Naive thymus-derived CD8-positive, alpha-beta T cell (primary cell): ENCODE results near the gene SLC25A10. TPM values are rescaled to one million over a fixed set of nuclear protein-coding genes. Genes with fewer than 3 reads are reported as not detected.
A peak's percentile ranks its signal among the peaks of the same experiment; 100 is the strongest.

Experiments
- ATAC-seq, 2 donors: fragments of 150-1000 bp; cut with Tn5 transposase in 1 of 2; sonication (Bioruptor Pico), chemical (Tn5 transposase) in 1 of 2; 1 replicate in 1 of 2; 2 replicates in 1 of 2; pipeline ENCODE4 v1.10.0; 2021; ENCODE audit warnings: mild to moderate bottlenecking in 2 of 2, moderate library complexity in 2 of 2
- POLR2A ChIA-PET: fragments of 350-600 bp; sonication (Branson Sonifier 250); formaldehyde crosslinking; loops from one replicate; lab custom pipeline; 2021; ENCODE audit warnings: antibody characterized with exemption; lab: Charles Lee
- DNase-seq, 10 donors: peaks; one replicate each; pipeline versions ENCODE4 v3.0.0 to v3.0.0-alpha.2; 2020 to 2022
- H3K27ac Mint-ChIP-seq, 10 donors: one replicate each; pipeline ENCODE4 v1.8.0; 2020 to 2022; ENCODE audit warnings: mild to moderate bottlenecking in 10 of 10, mixed read lengths in 10 of 10, moderate library complexity in 4 of 10, inconsistent platforms in 1 of 10
- H3K27me3 Mint-ChIP-seq, 5 donors: one replicate each; pipeline ENCODE4 v1.8.0; 2021 to 2022; ENCODE audit warnings: mixed read lengths in 5 of 5
- H3K36me3 Mint-ChIP-seq, 3 donors: one replicate each; pipeline ENCODE4 v1.8.0; 2020 to 2022; ENCODE audit warnings: mixed read lengths in 3 of 3, mild to moderate bottlenecking in 2 of 3, inconsistent platforms in 1 of 3
- H3K4me1 Mint-ChIP-seq, 4 donors: one replicate each; pipeline ENCODE4 v1.8.0; 2021 to 2022; ENCODE audit warnings: mixed read lengths in 4 of 4
- H3K4me3 Mint-ChIP-seq, 10 donors: one replicate each; pipeline ENCODE4 v1.8.0; 2020 to 2022; ENCODE audit warnings: mild to moderate bottlenecking in 10 of 10, mixed read lengths in 10 of 10, moderate library complexity in 6 of 10, inconsistent platforms in 1 of 10
- H3K9me3 Mint-ChIP-seq, 9 donors: one replicate each; pipeline ENCODE4 v1.8.0; 2020 to 2022; ENCODE audit warnings: mixed read lengths in 9 of 9, mild to moderate bottlenecking in 3 of 9, inconsistent platforms in 1 of 9, moderate library complexity in 1 of 9
- polyA plus RNA-seq, 3 donors: library from polyadenylated mRNA; unstranded; fragments of 300-500 nt; fragmentation: Illumina TruSeq; gene quantifications; one replicate each; pipeline ENCODE4 v1.2.3, GENCODE V29; 2021
- total RNA-seq, 8 experiments: library from RNA in 2 of 8; stranded (reverse) in 2 of 8; gene quantifications; one replicate each; pipeline ENCODE4 v1.2.3 and lab custom pipeline; 2021 to 2026

The SLC25A10 gene
- total and polyA plus RNA-seq, 5 experiments from 2014 or later, result 2.3 to 6.1 (median 4.4) TPM

DNA sequence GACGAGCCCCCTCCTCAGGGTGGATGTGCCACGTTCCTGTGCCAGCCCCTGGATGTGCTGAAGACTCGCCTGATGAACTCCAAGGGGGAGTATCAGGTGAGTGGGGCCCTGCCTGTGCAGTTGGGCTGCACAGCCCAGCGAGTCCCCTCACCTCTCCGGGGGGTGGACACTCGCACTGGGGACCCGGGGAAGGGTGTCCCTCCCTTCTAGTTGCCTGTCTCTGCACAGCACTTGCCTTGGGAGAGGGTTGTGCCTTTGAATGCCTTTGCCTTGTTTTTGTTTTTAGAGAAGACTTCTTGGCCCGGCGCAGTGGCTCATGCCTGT, 5.6 kb downstream of the SLC25A10 start:
- Mint-ChIP-seq H3K36me3 (no peaks in the 10 kb centered on the region), H3K27ac (peak overlapping the region in 1 of 10 donors; percentile 33), H3K4me3 (no peak overlapping the region), H3K9me3 (no peaks in the 10 kb centered on the region), H3K4me1 (peaks cover 2 to 6% (median 4%) of the 10 kb centered on the region in 4 donors), H3K27me3 (no peaks in the 10 kb centered on the region)
- no peak for DNase-seq
- POLR2A ChIA-PET, result no interaction called here
- ATAC-seq, result no peak

DNA sequence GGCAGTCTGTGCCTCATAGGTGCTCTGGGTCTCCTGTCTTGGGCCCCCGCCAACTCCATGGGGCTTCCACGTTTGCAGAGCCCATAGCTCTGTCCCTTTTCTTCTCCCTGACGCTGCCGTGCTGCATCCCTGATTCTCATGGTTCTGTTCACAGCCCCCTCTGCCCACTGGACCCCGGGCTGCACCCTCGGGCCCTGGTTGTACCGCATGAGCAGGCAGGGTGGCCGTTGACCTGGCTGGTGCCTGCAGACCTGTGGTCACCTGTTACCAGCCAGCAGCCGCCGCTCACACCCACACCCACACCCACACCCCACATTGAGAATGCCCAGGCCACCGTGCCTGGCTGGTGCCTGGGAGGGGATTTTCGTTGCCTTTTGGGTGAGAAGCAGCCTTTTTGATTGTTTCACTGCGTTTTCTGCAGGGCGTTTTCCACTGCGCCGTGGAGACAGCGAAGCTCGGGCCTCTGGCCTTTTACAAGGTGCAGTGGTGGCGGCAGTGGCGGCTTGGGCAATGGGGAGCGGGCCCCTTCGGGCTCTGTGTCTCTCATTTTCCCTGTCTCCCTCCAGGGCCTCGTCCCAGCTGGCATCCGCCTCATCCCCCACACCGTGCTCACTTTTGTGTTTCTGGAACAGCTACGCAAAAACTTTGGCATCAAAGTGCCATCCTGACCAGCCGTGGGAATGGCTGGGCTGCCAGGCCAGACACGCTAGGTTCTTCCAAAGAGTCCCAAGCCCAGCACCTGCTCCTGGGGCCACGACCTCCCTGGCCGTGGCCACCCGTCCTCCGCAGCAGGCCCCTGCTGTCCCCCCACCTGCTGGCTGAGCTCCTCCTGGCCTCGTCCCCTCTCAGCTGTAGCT, 7.6 kb downstream of the SLC25A10 start:
- no peak for ATAC-seq
- no peak overlapping the region for H3K27ac Mint-ChIP-seq
- no peaks in the 10 kb centered on the region for H3K9me3 Mint-ChIP-seq
- POLR2A ChIA-PET, result no interaction called here
- H3K4me1 Mint-ChIP-seq, result no peaks in the 10 kb centered on the region
- no peak for DNase-seq
- H3K36me3 Mint-ChIP-seq, result no peaks in the 10 kb centered on the region
- H3K4me3 Mint-ChIP-seq, result no peak overlapping the region
- H3K27me3 Mint-ChIP-seq, result peaks cover 0 to 9% (median 4%) of the 10 kb centered on the region in 5 donors

GRCh38 chr17:81720267-81721071, 8.4 kb downstream of the SLC25A10 start:
- Mint-ChIP-seq H3K9me3 (no peaks in the 10 kb centered on the region), H3K4me3 (no peak overlapping the region), H3K36me3 (no peaks in the 10 kb centered on the region), H3K27ac (no peak overlapping the region), H3K4me1 (no peaks in the 10 kb centered on the region), H3K27me3 (peaks cover 0 to 9% (median 4%) of the 10 kb centered on the region in 5 donors)
- POLR2A ChIA-PET, result interaction anchor here (0.6 kb wide), 1 partner anchor 112 kb away, joined by 3 read pairs; the partner anchor contains the start of gene MCRIP1
- DNase-seq, result no peak
- no peak for ATAC-seq

GRCh38 chr17:81722184-81723120, 10.4 kb downstream of the SLC25A10 start:
- Mint-ChIP-seq H3K4me3 (no peak overlapping the region), H3K4me1 (no peaks in the 10 kb centered on the region), H3K36me3 (no peaks in the 10 kb centered on the region), H3K27me3 (peaks cover 5 to 15% (median 10%) of the 10 kb centered on the region in 5 donors), H3K9me3 (no peaks in the 10 kb centered on the region), H3K27ac (no peak overlapping the region)
- ATAC-seq, result no peak
- POLR2A ChIA-PET, result no interaction called here
- DNase-seq, result no peak

DNA sequence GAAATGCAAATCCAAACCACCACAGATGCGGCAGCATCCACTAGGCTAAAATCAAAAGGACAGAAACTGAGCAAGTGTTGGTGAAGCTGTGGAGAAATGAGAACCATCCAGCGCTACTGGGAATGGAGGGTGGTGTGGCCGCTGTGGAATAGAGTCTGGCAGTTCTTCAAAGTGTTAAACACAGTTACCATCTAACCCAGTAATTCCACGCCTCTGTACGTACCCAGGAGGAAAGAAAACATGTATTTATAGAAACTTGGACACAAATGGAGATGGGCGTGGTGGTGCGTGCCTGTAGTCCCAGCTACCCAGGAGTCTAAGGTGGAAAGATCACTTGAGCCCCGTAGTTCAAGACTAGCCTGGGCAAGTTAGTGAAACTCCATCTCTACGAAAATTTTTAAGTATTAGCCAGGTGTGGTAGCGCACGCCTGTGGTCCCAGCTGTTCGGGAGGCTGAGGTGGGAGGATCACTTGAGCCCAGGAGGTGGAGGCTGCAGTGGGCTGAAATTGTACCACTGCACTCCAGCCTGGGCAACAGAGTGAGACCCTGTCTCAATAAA, 11.6 kb downstream of the SLC25A10 start:
- no peak overlapping the region for H3K4me3 Mint-ChIP-seq
- H3K4me1 Mint-ChIP-seq, result no peaks in the 10 kb centered on the region
- POLR2A ChIA-PET, result interaction anchor here (0.7 kb wide), 1 partner anchor 686 kb away, joined by 5 read pairs; no protein-coding TSS in a partner anchor
- peaks cover 5 to 16% (median 13%) of the 10 kb centered on the region in 5 donors for H3K27me3 Mint-ChIP-seq
- no peaks in the 10 kb centered on the region for H3K9me3 Mint-ChIP-seq
- no peak for DNase-seq
- no peaks in the 10 kb centered on the region for H3K36me3 Mint-ChIP-seq
- ATAC-seq, result no peak
- peak overlapping the region in 2 of 10 donors; percentile 7 to 63 for H3K27ac Mint-ChIP-seq

- H3K36me3 Mint-ChIP-seq, result no peaks in the 10 kb centered on the region
- no peak overlapping the region for H3K27ac Mint-ChIP-seq
- H3K4me3 Mint-ChIP-seq, result no peak overlapping the region
- no peaks in the 10 kb centered on the region for H3K9me3 Mint-ChIP-seq
- no peaks in the 10 kb centered on the region for H3K4me1 Mint-ChIP-seq
- POLR2A ChIA-PET, result interaction anchor here (0.7 kb wide), 1 partner anchor 124 kb away, joined by 3 read pairs; no protein-coding TSS in a partner anchor
- H3K27me3 Mint-ChIP-seq, result peaks cover 5 to 22% (median 13%) of the 10 kb centered on the region in 5 donors
- DNase-seq (no peak), ATAC-seq (no peak)
Measured at GRCh38 chr17:81725439-81725838, 13.4 kb downstream of the SLC25A10 start.

- Mint-ChIP-seq H3K27ac (no peak overlapping the region), H3K4me1 (no peaks in the 10 kb centered on the region), H3K27me3 (peaks cover 7 to 26% (median 16%) of the 10 kb centered on the region in 5 donors), H3K36me3 (no peaks in the 10 kb centered on the region), H3K4me3 (no peak overlapping the region), H3K9me3 (no peaks in the 10 kb centered on the region)
- ATAC-seq (no peak), DNase-seq (no peak)
- POLR2A ChIA-PET, result no interaction called here
Measured at GRCh38 chr17:81726004-81726403, 13.9 kb downstream of the SLC25A10 start.

DNA sequence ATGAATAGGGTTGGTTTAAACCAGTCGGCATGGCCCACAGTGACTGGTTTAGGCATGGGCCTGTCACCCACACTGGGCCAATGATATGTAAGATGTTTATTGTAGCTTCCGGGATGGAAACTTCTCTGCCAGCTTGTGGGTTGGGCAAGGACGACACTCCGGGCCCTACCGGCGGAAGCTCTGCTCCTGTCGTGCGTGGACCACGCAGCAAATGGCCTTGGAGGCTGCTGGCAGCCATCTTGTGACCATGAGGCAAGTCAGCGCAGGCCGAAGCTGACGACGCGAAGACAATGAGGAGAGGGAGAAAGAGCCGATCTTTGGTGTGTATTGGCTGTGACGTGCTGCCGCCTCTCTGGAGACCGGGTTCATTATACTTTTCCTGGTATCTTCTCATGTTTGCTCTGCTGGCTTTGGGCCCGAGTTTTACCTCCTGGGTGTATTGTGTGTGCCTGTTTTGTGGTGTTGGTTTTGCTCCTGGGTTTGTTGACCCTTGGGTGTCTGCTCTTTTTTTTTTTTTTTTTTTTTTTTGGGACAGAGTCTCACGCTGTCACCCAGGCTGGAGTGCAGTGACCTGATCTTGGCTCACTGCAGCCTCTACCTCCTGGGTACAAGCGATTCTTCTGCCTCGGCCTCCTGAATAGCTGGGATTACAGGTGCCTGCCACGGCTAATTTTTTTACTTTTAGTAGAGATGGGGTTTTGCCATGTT, 15.4 kb downstream of the SLC25A10 start:
- peak overlapping the region in 1 of 10 donors; percentile 56 for H3K27ac Mint-ChIP-seq

GRCh38 chr17:81733507-81734404, 21.7 kb downstream of the SLC25A10 start:
- POLR2A ChIA-PET, result no interaction called here
- Mint-ChIP-seq H3K27ac (peak overlapping the region in 3 of 10 donors; percentile 7 to 57 (median 25)), H3K9me3 (no peaks in the 10 kb centered on the region), H3K4me1 (peaks cover 0 to 9% (median 5%) of the 10 kb centered on the region in 4 donors), H3K4me3 (no peak overlapping the region), H3K27me3 (peaks cover 9 to 41% (median 31%) of the 10 kb centered on the region in 5 donors), H3K36me3 (no peaks in the 10 kb centered on the region)
- DNase-seq, result peak in 8 of 10 donors; percentile 34 to 72 (median 44)
- ATAC-seq, result peak; percentile 81 to 97

More for the DNA sequence above, 15.4 kb downstream of the SLC25A10 start:
- POLR2A ChIA-PET, result no interaction called here
- no peaks in the 10 kb centered on the region for H3K36me3 Mint-ChIP-seq
- ATAC-seq (no peak), DNase-seq (no peak)
- peaks cover 8 to 38% (median 19%) of the 10 kb centered on the region in 5 donors for H3K27me3 Mint-ChIP-seq
- H3K4me3 Mint-ChIP-seq, result no peak overlapping the region
- no peaks in the 10 kb centered on the region for H3K9me3 Mint-ChIP-seq
- H3K4me1 Mint-ChIP-seq, result no peaks in the 10 kb centered on the region

- no peak for DNase-seq
- no peak for ATAC-seq
- Mint-ChIP-seq H3K36me3 (no peaks in the 10 kb centered on the region), H3K4me3 (no peak overlapping the region), H3K9me3 (no peaks in the 10 kb centered on the region), H3K27me3 (peaks cover 9 to 43% (median 36%) of the 10 kb centered on the region in 5 donors), H3K27ac (no peak overlapping the region), H3K4me1 (peaks cover 0 to 9% (median 5%) of the 10 kb centered on the region in 4 donors)
- POLR2A ChIA-PET, result no interaction called here
Measured at GRCh38 chr17:81734405-81735263, 22.6 kb downstream of the SLC25A10 start.
